GM18858 (cell line): ENCODE data around the gene MCM3AP.

Source experiments
- ATAC-seq: cut with Tn5 transposase; IDR thresholded peaks from one replicate; pipeline ENCODE4 v1.9.1; 2021; ENCODE audit not compliant: unreplicated experiment

The MCM3AP gene

DNA sequence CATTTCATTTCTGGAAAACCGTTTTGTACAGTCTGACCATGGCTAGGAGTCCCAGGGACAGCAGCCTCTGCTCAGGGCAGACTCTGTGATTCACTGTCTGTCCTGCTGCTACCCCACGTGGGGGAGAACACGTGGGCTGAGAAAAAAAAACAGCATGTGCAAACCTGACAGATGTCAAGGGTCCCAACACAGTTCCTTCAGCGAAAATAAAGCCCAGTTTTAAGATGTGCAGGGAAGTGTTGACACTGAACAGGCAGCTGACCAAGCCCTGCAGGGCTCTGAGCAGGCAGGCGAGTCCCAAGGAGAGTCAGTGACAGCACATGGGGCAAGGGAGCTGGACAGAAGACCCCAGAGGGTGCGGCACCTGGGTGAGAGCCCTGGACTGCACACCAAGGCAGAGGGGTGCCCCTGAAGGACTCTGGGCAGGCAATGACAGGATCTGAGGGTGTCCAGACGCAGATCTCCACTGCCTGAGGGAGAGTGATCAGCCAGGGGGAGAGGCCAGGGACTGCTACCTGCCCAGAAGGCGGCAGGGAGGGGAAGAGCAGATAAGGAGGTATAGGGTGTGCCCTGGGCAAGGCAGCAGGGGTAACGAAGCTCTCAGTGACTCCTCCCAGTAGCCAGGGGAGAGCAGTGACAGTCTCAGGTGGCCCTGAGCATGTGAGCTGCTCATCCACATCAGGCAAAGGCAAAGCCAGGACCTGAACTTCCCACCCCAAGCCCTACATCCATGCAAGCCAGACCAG lies 96.0 kb downstream of the MCM3AP start:
- no peak for ATAC-seq

DNA sequence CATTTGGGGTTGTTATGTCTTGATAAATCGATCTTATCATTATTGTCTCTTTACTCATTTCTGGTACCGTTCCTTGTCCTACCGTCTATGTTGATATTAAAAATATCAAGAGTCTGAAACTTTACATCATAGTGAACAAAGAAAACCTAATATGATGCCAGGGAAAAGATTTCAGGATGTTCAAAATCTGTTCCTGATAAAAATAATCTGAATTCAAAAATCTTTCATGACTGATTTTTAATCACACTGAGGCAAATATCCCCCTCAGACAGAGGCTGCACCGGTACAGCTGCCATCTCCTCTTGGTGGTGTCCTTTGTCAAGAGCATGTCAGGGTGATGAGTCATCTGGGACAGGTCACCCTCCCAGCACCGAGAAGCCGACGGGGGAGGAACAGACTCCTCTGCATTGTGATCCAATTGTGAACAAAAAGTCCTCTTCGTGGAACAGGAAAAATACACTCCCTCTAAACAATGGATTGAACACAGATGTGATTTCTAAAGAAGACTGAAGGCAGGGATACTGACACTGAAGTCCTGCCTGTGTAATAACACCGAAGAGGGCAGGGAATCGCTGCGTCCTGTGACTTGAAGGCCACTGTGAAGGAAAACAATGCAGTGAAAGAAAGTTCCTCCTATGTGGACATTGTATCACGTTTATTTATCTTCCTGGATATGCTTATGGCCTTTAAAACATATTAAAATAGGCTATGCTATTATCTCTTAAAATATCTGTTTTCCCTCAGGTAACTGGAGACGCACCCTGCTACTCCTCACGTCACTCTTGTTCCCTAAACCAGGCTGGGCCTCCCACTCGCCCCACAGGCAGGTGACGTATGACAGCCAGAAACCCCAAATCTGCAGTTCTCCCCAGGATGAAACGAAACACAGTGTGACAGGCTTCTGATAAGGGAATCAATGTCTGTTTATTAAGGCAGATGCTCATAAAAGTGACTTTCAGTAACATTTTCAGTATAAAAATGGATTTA lies 96.9 kb downstream of the MCM3AP start:
- ATAC-seq, result no peak

DNA sequence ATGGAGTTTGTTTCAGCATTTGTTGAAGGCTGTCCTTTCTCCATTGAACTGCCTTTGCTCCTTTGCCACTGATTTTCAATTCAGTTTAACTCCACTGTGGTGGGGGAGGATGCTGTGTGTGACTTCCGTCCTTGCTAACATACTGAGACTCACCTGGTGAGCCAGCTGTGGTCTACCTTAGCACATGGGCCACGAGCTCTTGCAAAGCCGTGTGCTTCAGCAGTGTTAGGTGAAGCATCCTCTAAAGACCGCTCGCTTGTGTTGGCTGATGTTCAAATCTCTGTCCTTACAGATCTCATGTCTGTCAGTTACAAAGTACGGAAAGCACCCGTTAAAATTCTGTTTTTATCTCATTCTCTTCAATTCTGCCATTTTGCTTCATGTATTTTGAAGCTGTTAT lies 97.6 kb downstream of the MCM3AP start:
- ATAC-seq, result no peak

DNA sequence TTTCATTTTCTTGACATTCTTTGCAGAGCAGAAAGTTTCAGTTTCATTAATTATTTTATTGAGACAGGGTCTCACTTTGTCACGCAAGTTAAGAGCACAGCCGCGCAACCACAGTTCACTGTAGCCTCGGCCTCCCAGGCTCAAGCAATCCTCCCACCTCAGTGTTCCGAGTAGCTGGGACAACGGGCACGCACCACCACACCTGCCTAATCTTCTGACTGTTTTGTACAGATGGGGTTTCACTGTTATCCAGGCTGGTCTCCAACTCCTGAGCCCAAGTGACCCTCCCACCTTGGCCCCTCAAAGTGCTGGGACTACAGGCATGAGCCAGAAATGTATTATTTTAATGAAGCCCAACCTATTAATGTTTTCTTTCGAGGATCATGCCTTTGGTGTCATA lies 98.2 kb downstream of the MCM3AP start:
- ATAC-seq, result no peak

DNA sequence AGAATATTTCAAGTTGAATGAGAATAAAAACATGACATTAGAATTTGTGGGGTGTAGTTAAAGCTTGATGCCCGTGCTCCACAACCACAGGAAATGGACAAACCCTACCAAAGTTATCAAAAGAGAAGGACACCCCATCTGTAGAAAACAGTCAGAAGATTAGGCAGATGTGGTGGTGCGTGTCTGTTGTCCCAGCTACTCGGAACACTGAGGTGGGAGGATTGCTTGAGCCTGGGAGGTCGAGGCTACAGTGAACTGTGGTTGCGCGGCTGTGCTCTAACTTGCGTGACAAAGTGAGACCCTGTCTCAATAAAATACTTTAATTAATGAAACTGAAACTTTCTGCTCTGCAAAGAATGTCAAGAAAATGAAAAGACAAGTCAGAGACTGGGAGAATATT lies 99.7 kb downstream of the MCM3AP start:
- no peak for ATAC-seq
